HG02981 (cell line): ENCODE data around the gene PKD1.
"Not testable (repeated sequence)": the region's sequence is repeated elsewhere in the genome, so short reads cannot be mapped to it uniquely, and the experiment has no call there.

Experiments used
- ATAC-seq: cut with Tn5 transposase; IDR thresholded peaks from one replicate; pipeline ENCODE4 v1.9.1; 2021; ENCODE audit warnings: mild to moderate bottlenecking, moderate library complexity; ENCODE audit not compliant: unreplicated experiment

Gene PKD1

DNA sequence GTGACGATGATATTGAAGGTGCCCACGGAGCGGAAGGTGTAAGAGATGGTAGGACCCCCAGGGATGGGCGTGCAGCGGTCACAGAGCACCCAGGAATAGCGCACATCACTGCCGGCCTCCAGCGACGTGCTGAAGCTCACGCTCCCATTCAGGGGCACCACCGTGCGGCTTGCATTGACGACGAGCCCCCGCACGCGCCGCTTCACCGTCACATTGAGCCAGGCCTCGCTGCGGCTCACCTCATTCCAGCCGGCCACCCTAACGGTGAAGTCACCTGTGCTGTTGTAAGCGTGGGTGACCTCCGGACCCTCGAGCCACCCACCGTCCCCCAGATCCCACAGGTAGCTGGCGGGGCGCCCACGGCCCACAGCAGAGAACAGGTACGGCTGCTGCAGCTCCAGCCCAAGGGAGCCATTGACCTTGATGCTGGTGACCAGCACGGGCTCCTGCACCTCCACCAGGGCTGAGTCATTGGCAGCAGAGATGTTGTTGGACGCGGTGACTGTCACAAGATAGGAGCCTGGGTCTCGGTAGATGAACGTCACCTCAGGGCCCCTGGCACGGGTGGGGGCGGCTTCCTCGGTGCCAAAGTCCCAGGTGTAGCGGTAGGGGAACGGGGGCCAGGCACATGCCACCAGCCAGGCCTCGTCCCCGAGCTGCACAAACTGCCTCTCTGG is 25.2 kb downstream of the PKD1 start:
- ATAC-seq, result not testable (repeated sequence)

DNA sequence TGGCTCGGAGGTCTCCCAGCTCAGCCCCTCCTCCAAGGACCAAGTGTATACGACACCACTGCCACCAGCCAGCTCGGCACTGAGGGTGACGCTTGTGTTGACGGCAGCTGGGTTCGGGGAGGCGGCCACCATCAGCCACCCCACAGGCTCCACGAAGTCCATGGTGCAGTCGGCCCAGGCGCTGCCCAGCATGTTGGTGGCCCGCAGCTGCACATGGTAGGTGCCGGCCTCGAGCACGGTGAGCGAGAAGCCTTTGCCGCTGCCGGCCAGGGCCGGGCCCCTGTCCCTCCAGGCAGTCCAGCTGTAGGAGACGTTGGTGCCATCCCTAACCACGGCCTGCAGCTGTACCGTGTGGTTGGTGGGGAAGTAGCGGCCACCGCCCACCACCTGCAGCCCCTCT is 25.8 kb downstream of the PKD1 start:
- not testable (repeated sequence) for ATAC-seq

DNA sequence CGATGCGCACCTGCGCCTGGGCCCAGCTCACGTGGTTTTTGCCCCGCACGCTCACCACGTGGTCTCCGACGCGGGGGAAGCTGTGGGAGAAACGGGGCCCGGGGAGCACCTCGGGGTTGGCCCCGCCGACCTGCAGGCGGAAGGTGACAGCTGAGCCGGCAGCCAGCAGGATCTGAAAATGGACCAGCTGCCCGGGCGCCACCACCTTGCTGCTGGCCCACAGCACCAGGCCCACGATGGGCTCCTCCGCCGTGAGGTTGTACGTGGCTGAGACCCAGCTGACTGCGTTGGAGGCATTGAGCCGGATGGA is 26.5 kb downstream of the PKD1 start:
- ATAC-seq, result not testable (repeated sequence)

DNA sequence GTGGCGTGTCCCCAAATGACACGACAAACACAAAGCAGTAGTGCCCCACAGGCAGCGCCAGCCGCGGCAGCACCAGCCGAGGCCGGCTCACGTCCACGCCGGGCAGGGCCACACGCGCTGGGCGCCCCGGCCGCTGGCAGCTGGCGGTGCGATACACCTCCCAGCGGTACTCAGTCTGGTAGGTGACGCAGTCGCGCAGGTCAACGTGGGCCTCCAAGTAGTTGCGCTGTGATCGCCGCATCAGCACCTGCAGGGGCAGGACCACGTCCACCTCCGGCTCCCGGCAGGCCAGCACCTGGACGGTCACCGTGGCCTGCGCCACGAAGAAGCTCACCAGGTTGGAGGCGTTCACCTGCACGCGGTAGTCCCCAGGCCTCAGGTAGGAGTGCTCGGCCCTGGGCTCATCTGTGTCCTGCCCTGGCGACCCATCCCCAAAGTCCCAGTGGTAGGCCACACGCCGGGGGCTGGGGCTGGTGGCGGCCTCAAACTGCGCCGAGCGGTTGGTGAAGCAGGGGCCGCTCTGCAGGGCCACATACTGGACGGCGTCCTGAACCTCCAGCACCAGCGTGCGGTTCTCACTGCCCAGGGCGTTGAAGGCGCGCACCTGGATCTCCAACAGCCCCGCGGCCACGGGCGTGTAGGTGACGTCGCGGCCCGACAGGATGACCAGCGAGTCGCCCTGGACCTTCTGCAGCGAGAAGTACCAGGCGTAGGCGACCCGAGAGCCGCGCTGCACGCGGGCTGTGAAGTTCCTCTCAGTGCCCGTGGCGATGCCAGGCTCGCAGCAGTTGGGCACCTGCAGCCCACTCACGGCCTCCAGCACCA is 27.0 kb downstream of the PKD1 start:
- ATAC-seq, result not testable (repeated sequence)

DNA sequence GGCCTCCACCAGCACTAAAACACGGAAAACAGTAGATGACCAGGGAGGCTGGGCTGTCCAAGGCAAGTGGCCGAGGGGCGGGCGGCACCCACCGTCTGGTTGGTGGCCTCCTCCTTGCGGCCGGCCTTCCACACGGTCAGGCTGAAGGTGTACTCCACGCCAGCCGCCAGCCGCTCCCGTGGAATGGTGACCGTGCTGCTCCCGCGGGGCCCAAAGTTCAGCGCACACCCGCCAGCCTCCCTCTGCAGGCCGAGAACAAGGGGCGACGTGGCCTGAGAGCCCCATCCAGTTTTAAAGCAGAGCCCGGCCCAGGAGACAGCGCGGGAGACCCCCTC is 27.9 kb downstream of the PKD1 start:
- ATAC-seq, result not testable (repeated sequence)

DNA sequence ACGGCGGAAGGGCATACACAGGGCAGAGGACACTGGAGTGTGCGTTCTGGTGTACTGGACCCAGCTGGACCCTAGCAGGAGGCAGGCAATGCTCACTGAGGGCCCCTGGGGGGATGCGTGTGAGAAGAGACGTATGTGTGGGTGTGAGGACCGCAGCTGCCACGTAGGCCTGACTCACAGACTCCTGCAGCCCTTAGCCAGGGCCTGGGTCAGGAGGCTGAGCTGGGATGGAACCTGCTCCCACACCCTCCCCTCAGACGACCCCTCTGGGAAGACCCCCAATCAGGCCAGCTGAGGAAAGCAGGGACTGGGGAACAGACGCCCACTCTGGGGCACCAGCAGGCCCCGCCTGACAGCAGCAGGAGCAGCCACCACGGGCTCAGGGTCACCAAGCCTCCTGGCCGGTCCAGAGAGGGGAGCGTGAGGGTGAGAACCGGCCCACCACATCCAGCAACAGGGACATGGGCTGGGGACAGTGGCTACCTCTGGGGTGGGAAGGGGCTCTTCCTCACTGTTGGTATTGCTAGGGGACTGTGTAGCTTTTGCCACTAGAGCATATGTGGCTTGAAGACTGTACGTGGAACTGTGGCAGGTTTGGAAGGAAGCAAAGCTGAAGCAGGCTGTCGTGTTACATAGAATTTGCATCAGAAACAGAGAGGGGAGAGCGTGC is 28.4 kb downstream of the PKD1 start:
- ATAC-seq, result not testable (repeated sequence)

DNA sequence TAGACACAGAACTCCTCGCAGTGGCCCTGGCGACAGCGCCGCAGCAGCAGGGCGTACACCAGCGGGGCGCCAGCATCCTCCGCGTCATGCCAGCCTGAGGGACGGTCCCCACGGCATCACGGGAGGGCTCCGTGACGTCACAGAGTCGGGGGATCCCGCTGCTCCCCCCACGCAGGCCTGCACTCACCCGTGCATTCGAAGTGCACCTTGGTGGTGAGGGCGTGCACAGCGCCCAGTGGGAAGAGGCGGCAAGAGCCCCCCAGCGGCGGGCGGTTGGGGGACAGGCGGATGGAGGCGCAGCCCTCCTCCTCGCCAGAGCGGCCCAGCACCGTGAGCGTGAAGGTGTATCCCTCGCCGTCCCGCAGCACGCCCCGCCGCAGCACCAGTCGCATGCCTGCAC is 29.5 kb downstream of the PKD1 start:
- not testable (repeated sequence) for ATAC-seq

DNA sequence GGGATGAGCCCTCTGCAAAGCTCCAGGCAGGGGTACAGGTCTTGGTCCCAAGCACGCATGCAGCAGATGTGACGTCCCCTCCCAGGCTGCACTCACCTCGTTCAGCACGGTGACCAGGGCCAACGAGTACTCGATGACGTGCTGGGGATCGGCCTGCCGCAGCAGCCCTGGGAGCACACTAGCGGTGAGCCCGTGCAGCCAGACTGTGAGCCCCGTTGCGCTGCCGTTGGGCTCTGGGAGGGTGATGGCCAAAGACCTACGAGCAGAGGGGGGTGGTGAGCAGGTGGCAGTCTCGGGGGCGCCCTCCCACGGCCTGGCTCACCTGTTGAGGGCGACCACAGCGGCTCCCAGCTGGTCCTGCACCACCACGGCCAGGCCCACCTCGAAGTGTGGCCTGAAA is 29.9 kb downstream of the PKD1 start:
- ATAC-seq, result not testable (repeated sequence)

DNA sequence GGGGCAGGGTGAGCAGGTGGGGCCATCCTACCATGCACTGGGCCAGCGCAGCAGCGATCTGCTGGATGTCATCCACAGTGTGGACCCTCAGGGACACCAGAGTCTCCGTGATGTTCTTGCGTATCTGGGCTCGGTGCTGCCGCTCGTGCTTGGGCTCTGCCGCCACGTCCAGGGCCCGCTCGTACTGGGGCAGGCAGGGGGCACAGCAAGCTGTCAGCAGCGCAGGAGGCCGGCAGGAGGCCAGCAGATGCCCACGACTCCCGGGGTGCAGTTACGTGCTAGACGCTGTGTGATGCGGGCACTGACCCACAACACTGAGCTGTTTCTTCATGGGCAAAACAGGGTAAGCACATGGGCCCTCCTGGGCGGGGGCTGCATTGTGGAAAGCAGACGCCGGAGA is 30.4 kb downstream of the PKD1 start:
- ATAC-seq, result not testable (repeated sequence)

DNA sequence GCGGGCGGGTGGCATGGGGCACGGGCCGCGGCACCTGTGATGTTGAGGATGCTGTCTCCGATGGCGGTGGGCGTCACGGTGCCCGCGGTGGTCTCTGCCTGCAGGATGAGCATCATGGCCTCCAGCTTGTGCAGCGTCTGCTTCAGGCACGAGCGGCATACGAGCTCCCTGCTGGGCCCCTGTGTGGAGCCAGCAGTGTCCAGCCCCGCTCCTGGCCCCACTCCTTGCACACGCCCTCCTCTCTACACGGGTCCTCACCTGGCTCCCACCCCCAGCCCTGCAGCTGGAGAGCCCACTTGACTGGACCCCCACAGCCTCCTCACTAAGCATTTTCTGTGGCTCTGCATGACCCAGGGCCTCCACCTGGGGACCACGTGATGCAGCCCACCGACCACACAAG is 31.2 kb downstream of the PKD1 start:
- ATAC-seq, result not testable (repeated sequence)

DNA sequence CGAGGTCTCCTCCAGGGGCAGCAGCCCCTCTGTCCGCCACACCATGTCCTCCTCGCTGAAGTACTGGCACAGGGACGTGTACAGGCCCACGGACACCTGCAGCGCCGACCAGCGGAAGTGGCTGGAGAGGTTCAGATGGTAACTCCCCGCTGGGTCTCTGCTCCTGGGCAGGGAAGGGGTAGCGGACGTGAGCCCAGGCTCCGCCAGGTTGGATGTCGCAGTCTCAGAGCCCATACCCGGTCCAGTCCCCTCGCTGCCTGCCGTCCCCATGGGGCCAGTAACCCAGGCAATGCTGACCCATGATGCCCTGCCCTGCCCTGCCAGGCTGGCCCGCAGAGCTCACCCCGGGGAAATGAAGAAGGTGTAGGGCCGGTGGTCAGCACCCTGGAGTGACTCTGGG is 33.2 kb downstream of the PKD1 start:
- ATAC-seq, result no peak

DNA sequence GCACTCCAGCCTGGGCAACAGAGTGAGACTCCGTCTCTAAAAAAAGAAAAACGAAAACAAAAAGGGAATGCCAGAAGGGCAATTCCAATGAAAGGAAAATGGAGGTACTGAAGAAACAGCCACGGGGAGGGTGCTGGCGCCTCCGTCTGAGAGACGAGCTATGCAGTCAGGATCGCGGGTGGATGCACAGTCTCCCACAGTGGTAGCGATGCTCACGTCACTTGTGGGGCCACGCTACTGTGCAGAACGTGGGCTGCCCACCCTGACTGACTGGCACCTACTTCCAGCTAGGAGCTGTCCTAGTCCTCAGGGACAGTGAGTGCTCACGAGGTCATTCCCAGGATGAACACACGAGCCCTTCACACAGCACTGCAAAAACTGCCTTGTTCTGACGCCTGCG is 34.1 kb downstream of the PKD1 start:
- not testable (repeated sequence) for ATAC-seq

DNA sequence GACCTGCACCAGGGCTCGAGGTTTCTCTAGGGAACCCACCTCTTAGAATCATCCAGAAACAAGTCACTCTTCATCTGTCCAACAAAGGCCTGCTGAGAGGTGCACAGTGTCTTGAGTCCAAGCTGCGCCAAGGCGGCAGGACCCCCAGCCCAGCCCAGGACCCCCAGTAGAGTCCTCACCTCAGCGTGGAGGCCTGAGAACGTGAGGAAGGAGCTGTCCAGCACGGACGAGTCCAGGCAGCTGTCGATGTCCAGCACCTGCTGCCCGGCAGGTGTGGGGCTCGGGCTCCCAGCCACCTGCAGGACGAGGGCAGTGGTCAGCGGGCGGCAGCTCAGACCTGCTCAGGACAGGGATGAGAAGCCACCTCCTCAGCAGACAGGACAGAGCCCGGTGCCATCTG is 38.0 kb downstream of the PKD1 start:
- ATAC-seq, result not testable (repeated sequence)

DNA sequence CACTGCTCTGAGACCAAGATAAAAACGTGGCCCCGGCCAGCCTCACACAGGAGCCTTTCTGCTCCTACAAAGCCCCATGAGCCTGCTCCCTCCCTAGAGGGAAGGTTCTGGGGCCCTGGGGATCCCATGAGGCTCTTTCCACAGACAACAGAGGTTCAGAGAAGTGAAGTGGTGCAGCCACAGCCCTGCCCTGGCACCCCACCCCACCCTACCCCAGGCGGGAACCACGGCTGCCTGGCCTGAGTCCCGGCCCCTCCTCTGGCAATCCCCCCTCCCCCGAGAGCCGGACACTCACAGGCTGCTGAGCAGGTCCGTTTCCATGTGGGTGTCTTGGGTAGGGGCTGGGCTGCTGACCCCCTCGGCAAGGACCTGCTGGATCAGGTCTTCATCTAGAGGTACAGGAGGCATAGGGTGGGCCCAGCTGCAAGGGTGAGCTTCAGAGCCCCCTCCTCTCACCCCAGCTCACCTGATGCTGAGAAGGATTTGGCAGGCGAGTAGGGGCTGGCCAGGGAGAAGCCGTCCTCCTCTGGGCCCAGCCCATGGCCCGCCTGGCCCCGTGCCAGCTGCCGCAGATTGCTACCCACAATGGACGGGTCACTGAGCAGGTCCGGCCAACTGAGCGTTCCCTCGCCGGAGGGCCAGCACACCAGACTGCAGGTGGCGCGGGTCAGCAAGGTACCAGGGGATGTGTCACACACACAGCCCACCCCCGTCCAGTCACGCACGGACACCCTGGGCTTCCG is 38.7 kb downstream of the PKD1 start:
- no peak for ATAC-seq

DNA sequence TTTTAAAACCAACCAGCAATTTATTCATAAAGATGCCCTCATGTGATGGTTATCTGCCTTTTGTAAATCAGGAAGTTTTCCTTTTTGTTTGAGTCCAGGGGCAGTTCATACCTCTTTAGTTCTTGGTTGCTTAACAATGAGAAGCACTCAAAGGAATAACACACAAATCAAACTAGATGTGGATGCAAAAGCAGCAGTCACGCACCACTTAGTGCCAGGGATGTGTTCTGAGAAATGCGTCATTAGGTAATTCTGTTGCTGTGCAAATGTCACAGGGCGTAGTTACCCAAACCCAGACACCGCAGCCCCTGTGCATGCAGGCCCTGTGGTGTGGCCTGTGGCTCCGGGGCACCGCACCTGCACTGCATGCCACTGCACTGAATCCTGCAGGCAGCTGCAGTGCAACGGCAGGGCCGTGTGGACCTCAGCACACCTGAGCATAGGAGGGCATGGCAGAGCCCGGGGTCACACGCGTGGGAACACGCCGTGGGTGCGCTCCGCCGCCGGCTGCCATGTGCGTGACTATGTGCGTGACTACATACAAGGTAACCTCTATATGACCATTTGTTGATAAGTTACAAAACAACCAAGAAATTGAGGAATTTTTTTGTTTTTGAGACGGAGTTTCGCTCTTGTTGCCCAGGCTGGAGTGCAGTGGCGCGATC is 39.6 kb downstream of the PKD1 start:
- no peak for ATAC-seq

DNA sequence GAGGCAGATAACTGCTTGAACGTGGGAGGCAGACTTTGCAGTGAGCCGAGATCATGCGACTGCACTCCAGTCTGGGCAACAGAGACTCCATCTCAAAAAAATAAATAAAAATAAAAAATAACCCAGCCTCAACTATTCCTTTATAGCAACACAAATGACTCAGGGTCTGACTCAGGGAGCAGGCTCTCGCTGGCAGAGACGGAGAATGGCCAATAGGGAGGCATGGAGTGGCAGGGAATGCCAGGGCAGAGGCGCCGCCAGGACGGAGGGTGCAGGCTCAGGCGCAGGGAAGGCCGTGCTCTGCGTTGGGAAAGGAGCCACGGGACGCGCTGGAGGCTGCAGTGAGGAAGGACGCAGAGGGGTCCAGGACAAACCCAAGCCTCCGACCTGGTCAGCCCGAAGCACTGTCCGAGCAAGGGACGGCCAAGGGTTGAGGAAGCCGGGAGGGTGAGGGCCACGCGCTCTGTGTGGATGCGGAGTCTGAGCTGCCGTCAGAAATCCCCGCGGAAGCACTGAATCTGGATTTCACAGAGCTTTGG is 40.3 kb downstream of the PKD1 start:
- no peak for ATAC-seq

DNA sequence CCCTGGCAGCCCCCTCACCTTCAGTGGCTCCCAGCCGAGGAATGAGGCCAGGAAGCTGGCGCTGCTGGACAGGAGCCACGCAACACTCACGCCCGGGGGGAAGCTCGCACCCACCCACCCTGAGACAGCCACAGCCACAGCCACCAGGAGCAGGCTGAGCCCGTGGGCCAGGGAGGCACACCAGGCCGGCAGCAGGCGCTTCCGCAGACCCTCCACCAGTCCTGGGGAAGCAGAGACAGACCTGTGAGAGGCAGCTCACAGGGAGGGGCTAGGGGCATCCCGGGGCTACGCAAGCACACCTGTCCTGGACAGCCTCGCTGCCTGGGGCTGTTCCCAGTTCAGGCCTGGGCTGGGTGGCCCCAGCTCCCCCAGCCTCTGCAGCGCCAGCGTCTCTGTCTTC is 41.9 kb downstream of the PKD1 start:
- no peak for ATAC-seq

DNA sequence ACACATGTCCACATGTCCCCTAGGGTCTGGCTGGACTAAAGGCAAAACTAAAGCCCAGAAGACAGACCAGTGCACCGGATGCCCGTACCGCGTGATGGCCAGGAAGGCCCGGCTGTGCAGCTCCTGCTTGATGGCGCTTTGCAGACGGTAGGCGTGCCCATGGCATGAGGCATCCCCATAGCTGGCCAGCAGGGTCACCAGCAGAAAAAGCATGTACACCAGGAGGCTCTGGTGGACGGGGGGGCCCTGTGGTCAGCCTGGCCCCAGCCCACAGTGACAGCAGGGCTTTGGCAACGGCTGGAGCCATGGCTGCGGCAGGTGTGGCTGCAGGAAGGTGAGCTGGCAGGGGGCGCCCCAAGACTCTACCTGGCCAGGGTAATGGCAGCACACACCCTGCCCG is 42.8 kb downstream of the PKD1 start:
- ATAC-seq, result no peak

DNA sequence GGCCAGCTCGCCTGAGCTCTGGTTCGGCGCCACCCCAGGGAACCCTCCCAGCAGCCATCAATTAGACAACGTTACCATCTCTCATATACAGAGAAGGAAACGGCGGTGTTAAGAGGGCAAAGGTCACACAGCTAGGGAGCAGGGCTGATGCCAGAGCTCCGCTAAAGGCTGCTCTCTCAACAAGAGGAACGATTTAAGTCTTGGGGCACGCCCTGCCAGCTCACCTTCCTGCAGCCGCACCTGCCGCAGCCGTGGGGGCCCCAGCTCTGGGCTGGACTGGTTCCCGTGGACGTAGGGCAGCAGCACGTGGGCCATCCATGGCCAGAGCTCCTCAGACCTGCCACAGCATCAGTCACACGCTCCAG is 43.5 kb downstream of the PKD1 start:
- ATAC-seq, result no peak

DNA sequence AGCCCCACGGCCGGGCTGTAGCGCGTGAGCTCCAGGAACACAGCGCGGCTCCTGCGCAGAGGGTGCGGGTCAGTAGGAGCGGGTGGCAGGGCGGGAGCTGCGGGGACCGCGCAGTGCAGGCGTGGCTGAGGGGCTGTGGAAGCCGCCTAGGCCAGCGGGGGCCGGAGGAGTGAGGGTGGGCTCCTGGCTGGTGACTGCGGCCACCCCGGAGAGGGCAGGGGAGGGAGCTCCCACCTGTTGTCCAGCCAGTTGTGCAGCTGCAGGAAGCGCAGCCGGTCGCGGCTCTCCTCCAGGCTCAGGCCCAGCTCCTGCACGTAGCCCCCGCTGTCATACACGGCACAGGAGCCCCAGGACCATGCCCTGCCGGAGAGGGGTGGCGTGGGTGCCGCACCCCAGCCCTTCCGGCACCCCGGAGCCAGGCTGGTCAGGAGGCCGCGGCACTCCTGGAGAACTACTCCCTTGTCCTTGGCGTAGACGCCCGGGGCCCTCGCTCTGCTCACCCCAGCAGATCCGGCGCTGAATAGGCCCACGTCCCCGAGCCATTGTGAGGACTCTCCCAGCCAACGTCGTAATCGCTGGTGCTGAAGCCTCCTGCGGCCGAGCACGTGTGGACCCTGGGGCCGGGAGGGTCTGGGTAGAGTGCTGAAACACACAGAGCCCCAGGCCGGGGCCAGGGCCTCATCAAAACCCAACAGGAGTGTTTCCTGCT is 44.0 kb downstream of the PKD1 start:
- no peak for ATAC-seq
